Measurements from ENCODE around the gene DNA2. TPM values are rescaled to one million over a fixed set of nuclear protein-coding genes. Genes with fewer than 3 reads are reported as not detected.

The DNA2 gene
- total and polyA plus RNA-seq, 2 of the 13 experiments (the other 11 are each of a cell fraction or from before 2014, with no cell fraction given): 4.8 to 27.3 TPM

GRCh38 chr10:68406815-68407548, 64.8 kb downstream of the DNA2 start, which contains the start of gene RUFY2:
Gene RUFY2, minus strand, starts transcription at chr10:68407277. Its CDS starts 88 bp downstream, at chr10:68407189.
- no peaks in the 10 kb centered on the region; a peak in 1 of 5 replicates for H3K27me3 ChIP-seq (ENCODE audit: control insufficient read depth in 1 of 2, insufficient read depth in 2 of 2, low read length in 2 of 2)
- intact Hi-C loops (cut with micrococcal nuclease; ENCODE audit: unreplicated experiment): loop anchor here (10.0 kb wide), 2 partner anchors 62 to 138 kb away; no protein-coding TSS in a partner anchor
- H3K4me1 ChIP-seq (ENCODE audit: insufficient read depth, low read length): peaks cover 24% of the 10 kb centered on the region
- H2AFZ ChIP-seq (ENCODE audit: low read length): no peak within 1 kb of the TSS
- no peaks in the 10 kb centered on the region; a peak in 1 of 5 replicates for H3K36me3 ChIP-seq (replicated peaks in 1 of 2; ENCODE audit: control insufficient read depth in 1 of 2, insufficient read depth in 2 of 2, low read length in 2 of 2)
- no peaks in the 10 kb centered on the region for H3K9me3 ChIP-seq (ENCODE audit: low read length)
- 1% methylated on average over 18 of the region's 79 CpGs for WGBS (ENCODE audit: low lambda C conversion rate)
- in situ Hi-C loops (cut with HindIII; ENCODE audit: extremely low pct_ligation_motif_present, low pct_unique_long_range_greater_than_20kb): no loop called here
- peak within 1 kb of the TSS; percentile 93 for H3K9ac ChIP-seq (ENCODE audit: insufficient read depth, low read depth, low read length)
- POLR2A ChIA-PET: interaction anchor here (0.9 to 1.0 kb wide), 3 partner anchors 17 to 75 kb away, joined by 3 to 4 read pairs (median 3); partner anchors contain the start of genes HNRNPH3 and PBLD
- peak within 1 kb of the TSS; percentile 90 for H3K27ac ChIP-seq (ENCODE audit: extremely low read length, insufficient read depth, low read length)
- peak within 1 kb of the TSS; percentile 99 for H3K4me2 ChIP-seq (ENCODE audit: low read depth, low read length)
- ATAC-seq: peak; percentile 94
- peak; percentile 58 for DNase-seq (ENCODE audit: low spot score)
- no TSS peak for BruUV-seq (replicated peaks)
- H3K79me2 ChIP-seq (ENCODE audit: insufficient read depth, low read length): peaks cover 41% of the 10 kb centered on the region
- FAIRE-seq: no peak
- peak within 1 kb of the TSS; percentile 85 to 100 (median 98) for H3K4me3 ChIP-seq (replicated peaks in 1 of 3; ENCODE audit: insufficient read depth in 1 of 3, low read depth in 2 of 3, low read length in 3 of 3)
- CTCF ChIA-PET (ENCODE audit: low intra/inter-chr PET ratio, low total read pairs): no interaction called here
- H4K20me1 ChIP-seq (ENCODE audit: insufficient read depth, low read length): peaks cover 6% of the 10 kb centered on the region
- TF ChIP-seq PPARG (CRISPR knock-in tag; conservative IDR thresholded peaks at IDR 0.05) (0 out of 2 replicates have a peak, but pooled peaks have one; percentile 6), ZBTB25 (CRISPR knock-in tag; IDR thresholded peaks at IDR 0.05) (peak; percentile 42; the same call in 1 of the 2 replicates), HDAC6 (IDR thresholded peaks at IDR 0.05; ENCODE audit: low read depth, low read length) (no peak), ZNF883 (CRISPR knock-in tag; IDR thresholded peaks at IDR 0.05; ENCODE audit: not compliant biosample characterization) (peak; percentile 43), ARID4A (CRISPR knock-in tag; IDR thresholded peaks at IDR 0.05; ENCODE audit: borderline replicate concordance) (peak; percentile 88), ZNF7 (CRISPR knock-in tag; IDR thresholded peaks at IDR 0.05) (no peak), ZNF790 (CRISPR knock-in tag; IDR thresholded peaks at IDR 0.05; ENCODE audit: borderline replicate concordance) (0 out of 2 replicates have a peak, but pooled peaks have one; percentile 46), NR2F1 (CRISPR knock-in tag; IDR thresholded peaks at IDR 0.05) (no peak), IRF9 (CRISPR knock-in tag; IDR thresholded peaks at IDR 0.05; ENCODE audit: borderline replicate concordance) (peak; percentile 92), XRCC5 (optimal IDR thresholded peaks at IDR 0.05; ENCODE audit: low read length) (peak; percentile 62), HINFP (CRISPR knock-in tag; IDR thresholded peaks at IDR 0.05; ENCODE audit: low read depth) (peak; percentile 66; the same call in 1 of the 2 replicates), NFIC (IDR thresholded peaks at IDR 0.05; ENCODE audit: low read length) (no peak), RFXAP (CRISPR knock-in tag; IDR thresholded peaks at IDR 0.05; ENCODE audit: borderline replicate concordance) (0 out of 2 replicates have a peak, but pooled peaks have one; percentile 22), GATA4 (IDR thresholded peaks at IDR 0.05; ENCODE audit: borderline replicate concordance, low read depth) (peak; percentile 5; the same call in 1 of the 2 replicates), ZNF562 (CRISPR knock-in tag; IDR thresholded peaks at IDR 0.05; ENCODE audit: borderline replicate concordance) (no peak)

Data from HepG2 (cell line).